A549 (cell line): ENCODE results near the gene CSF3R. TPM values are rescaled to one million over a fixed set of nuclear protein-coding genes. Genes with fewer than 3 reads are reported as not detected.

Experiments
- ATAC-seq, 2 experiments: fragments of 200-7000 bp in 1 of 2; fragments of >200 bp in 1 of 2; cut with Nextera tagmentation in 1 of 2; cut with Tn5 transposase in 1 of 2; 3 replicates each; pipeline versions ENCODE4 v1.8.0 to v1.9.1; 2018 to 2020; ENCODE audit warnings: mild to moderate bottlenecking in 1 of 2, moderate library complexity in 1 of 2
- CTCF ChIA-PET: fragments of 300-600 bp; sonication (Branson Sonifier 250); formaldehyde crosslinking; extraction: SDS; loops from one replicate; lab custom pipeline; 2021; ENCODE audit warnings: antibody characterized with exemption, inconsistent platforms; lab: Yijun Ruan, JAX
- POLR2A ChIA-PET: fragments of 350-600 bp; formaldehyde crosslinking; extraction: SDS; loops from one replicate; lab custom pipeline; 2021; ENCODE audit warnings: antibody characterized with exemption, inconsistent platforms; lab: Yijun Ruan, JAX
- DNase-seq, 2 experiments: peaks; one replicate each; pipeline versions ENCODE4 v3.0.0 to v3.0.0-alpha.2; 2011 to 2016; ENCODE audit warnings: low read depth in 1 of 2, low spot score in 1 of 2
- FAIRE-seq: peaks from 2 replicates; lab custom pipeline; 2011; peaks lifted over from hg19 to GRCh38; lab: Jason Lieb, UNC
- H3K27ac ChIP-seq, 2 experiments: fragments of >200 bp; sonication (Bioruptor Twin); formaldehyde crosslinking; 3 replicates each; pipeline ENCODE4 v1.5.1; 2016 to 2017
- H3K4me1 ChIP-seq: fragments of >200 bp; sonication (Bioruptor Twin); formaldehyde crosslinking; 3 replicates; pipeline ENCODE4 v1.6.1; 2016
- H3K4me2 ChIP-seq: fragments of >200 bp; sonication (Bioruptor Twin); formaldehyde crosslinking; 3 replicates; pipeline ENCODE4 v1.6.1; 2016
- H3K4me3 ChIP-seq: fragments of >200 bp; sonication (Bioruptor Twin); formaldehyde crosslinking; 3 replicates; pipeline ENCODE4 v1.5.1; 2016
- H3K9me3 ChIP-seq: fragments of >200 bp; sonication (Bioruptor Twin); formaldehyde crosslinking; 3 replicates; pipeline ENCODE4 v1.6.1; 2016
- BHLHE40 ChIP-seq: IDR thresholded peaks from 2 replicates; pipeline ENCODE4 v1.6.1; 2012; ENCODE audit warnings: low read depth, low read length, inconsistent platforms
- CBX2 ChIP-seq: fragments of 200-600 bp; sonication (generic); IDR thresholded peaks from 2 replicates; pipeline ENCODE4 v1.6.1; 2016; ENCODE audit warnings: low read depth, mild to moderate bottlenecking, borderline replicate concordance
- CEBPB ChIP-seq, 2 experiments: fragments of >200 bp in 1 of 2; sonication (Bioruptor Twin) in 1 of 2; formaldehyde crosslinking in 1 of 2; IDR thresholded peaks; 2 replicates each; pipeline ENCODE4 v1.6.1; 2012 to 2016
- CHD4 ChIP-seq: fragments of 200-600 bp; sonication (generic); IDR thresholded peaks from 2 replicates; pipeline ENCODE4 v1.6.1; 2016; ENCODE audit warnings: antibody characterized with exemption, mild to moderate bottlenecking, borderline replicate concordance
- EHF ChIP-seq: fragments of 250-450 bp; sonication (Bioruptor Pico); IDR thresholded peaks from 2 replicates; pipeline ENCODE4 v1.5.0; 2020; ENCODE audit warnings: mild to moderate bottlenecking
- EHMT2 ChIP-seq: fragments of 200-600 bp; sonication (generic); IDR thresholded peaks from 2 replicates; pipeline ENCODE4 v1.6.1; 2016; ENCODE audit warnings: antibody characterized with exemption, low read depth, mild to moderate bottlenecking, moderate library complexity
- EP300 ChIP-seq, 2 experiments: fragments of >200 bp; sonication (Bioruptor Twin); formaldehyde crosslinking; IDR thresholded peaks; 2 replicates in 1 of 2; 3 replicates in 1 of 2; pipeline ENCODE4 v1.6.1; 2016 to 2017
- GATA3 ChIP-seq: IDR thresholded peaks from 2 replicates; pipeline ENCODE4 v1.6.1; 2012; ENCODE audit warnings: borderline replicate concordance
- HDAC2 ChIP-seq: fragments of 200-600 bp; sonication (generic); IDR thresholded peaks from 2 replicates; pipeline ENCODE4 v1.6.1; 2016
- HEYL ChIP-seq: fragments of 250-450 bp; sonication (Bioruptor Pico); IDR thresholded peaks from 2 replicates; pipeline ENCODE4 v1.8.0; 2021; ENCODE audit warnings: mild to moderate bottlenecking, moderate library complexity
- JUN ChIP-seq, 2 experiments: fragments of >200 bp; sonication (Bioruptor Twin); formaldehyde crosslinking; IDR thresholded peaks; 2 replicates in 1 of 2; 3 replicates in 1 of 2; pipeline ENCODE4 v1.6.1; 2016 to 2017
- KDM1A ChIP-seq: fragments of 200-600 bp; sonication (generic); IDR thresholded peaks from 2 replicates; pipeline ENCODE4 v1.6.1; 2016; ENCODE audit warnings: low read depth, mild to moderate bottlenecking
- KDM5A ChIP-seq: fragments of 200-600 bp; sonication (generic); IDR thresholded peaks from 2 replicates; pipeline ENCODE4 v1.6.1; 2016; ENCODE audit warnings: antibody characterized with exemption, mild to moderate bottlenecking
- NPAS2 ChIP-seq: fragments of 250-450 bp; sonication (Bioruptor Pico); IDR thresholded peaks from 2 replicates; pipeline ENCODE4 v1.8.0; 2022; ENCODE audit warnings: mild to moderate bottlenecking, moderate library complexity, borderline replicate concordance
- PHF8 ChIP-seq: fragments of 200-600 bp; sonication (generic); IDR thresholded peaks from 2 replicates; pipeline ENCODE4 v1.6.1; 2016; ENCODE audit warnings: low read depth, mild to moderate bottlenecking, antibody characterized with exemption, moderate library complexity, borderline replicate concordance
- POLR2AphosphoS2 ChIP-seq: conservative IDR thresholded peaks from 2 replicates; pipeline ENCODE4 v1.6.1; 2012; ENCODE audit warnings: low read length, improper control_type of control experiment, inconsistent platforms
- RAD21 ChIP-seq, 2 experiments: fragments of >200 bp in 1 of 2; sonication (Bioruptor Twin) in 1 of 2; formaldehyde crosslinking in 1 of 2; IDR thresholded peaks in 1 of 2; conservative IDR thresholded peaks in 1 of 2; 2 replicates in 1 of 2; 3 replicates in 1 of 2; pipeline ENCODE4 v1.6.1; 2012 to 2018; ENCODE audit warnings: inconsistent platforms in 1 of 2
- RARB ChIP-seq: fragments of 250-450 bp; sonication (Bioruptor Pico); IDR thresholded peaks from 2 replicates; pipeline ENCODE4 v1.8.0; 2021; ENCODE audit warnings: mild to moderate bottlenecking, moderate library complexity
- RCOR1 ChIP-seq: fragments of 150-350 bp; IDR thresholded peaks from 2 replicates; pipeline ENCODE4 v1.6.1; 2014; ENCODE audit warnings: antibody characterized with exemption, low read length, low read depth
- RFX5 ChIP-seq: fragments of 450-650 bp; IDR thresholded peaks from 2 replicates; pipeline ENCODE4 v1.7.1; 2014; ENCODE audit warnings: antibody characterized with exemption, mild to moderate bottlenecking, moderate library complexity
- SMC3 ChIP-seq: fragments of >200 bp; sonication (Bioruptor Twin); formaldehyde crosslinking; IDR thresholded peaks from 3 replicates; pipeline ENCODE4 v1.6.1; 2018; ENCODE audit warnings: inconsistent platforms
- SREBF2 ChIP-seq: fragments of 450-650 bp; IDR thresholded peaks from 2 replicates; pipeline ENCODE4 v1.6.1; 2014; ENCODE audit warnings: mild to moderate bottlenecking, moderate library complexity
- ZC3H11A ChIP-seq: fragments of 450-650 bp; IDR thresholded peaks from 2 replicates; pipeline ENCODE4 v1.6.1; 2014; ENCODE audit warnings: antibody characterized with exemption, mild to moderate bottlenecking
- ZSCAN20 ChIP-seq: fragments of 250-450 bp; sonication (Bioruptor Pico); IDR thresholded peaks from 2 replicates; pipeline ENCODE4 v1.8.0; 2022; ENCODE audit warnings: mild to moderate bottlenecking, moderate library complexity
- WGBS: methylation state at CpG from one replicate; pipeline ENCODE4 v1.1.6; 2017; ENCODE audit errors: missing lambda C conversion rate; 5-methylcytosine and 5-hydroxymethylcytosine counted together
- polyA plus RNA-seq, 4 experiments: library from polyadenylated mRNA; depleted of rRNA in 3 of 4; stranded (reverse); fragments of >200 nt; fragmentation: RNase III in 1 of 4; extraction: RNeasy Plus Mini Kit Qiagen cat#74134 plus additional on column Dnase treatment in 1 of 4; gene quantifications; 2 replicates in 3 of 4; 3 replicates in 1 of 4; pipeline ENCODE4 v1.2.3, GENCODE V29; 2011 to 2017
- TF ChIP-seq, protein P1 (sequence below): fragments of >200 bp; sonication (Bioruptor Twin); formaldehyde crosslinking; IDR thresholded peaks from 3 replicates; pipeline ENCODE4 v1.6.1; 2016
- TF ChIP-seq, protein P2 (sequence below): fragments of >200 bp; sonication (Bioruptor Twin); formaldehyde crosslinking; IDR thresholded peaks from 2 replicates; pipeline ENCODE4 v1.6.1; 2016
- TF ChIP-seq, protein P3 (sequence below): fragments of 250-450 bp; sonication (Bioruptor Pico); IDR thresholded peaks from 2 replicates; pipeline ENCODE4 v1.5.0; 2021; ENCODE audit warnings: mild to moderate bottlenecking, moderate library complexity, borderline replicate concordance
- TF ChIP-seq, protein P4 (sequence below): IDR thresholded peaks from 2 replicates; pipeline ENCODE4 v1.6.1; 2012
- TF ChIP-seq, protein P5 (sequence below): fragments of >200 bp; sonication (Bioruptor Twin); formaldehyde crosslinking; IDR thresholded peaks from 3 replicates; pipeline ENCODE4 v1.5.1; 2016

CSF3R gene
- polyA plus RNA-seq, 2 of the 4 experiments (the other 2 are of a cell fraction) = not detected

DNA sequence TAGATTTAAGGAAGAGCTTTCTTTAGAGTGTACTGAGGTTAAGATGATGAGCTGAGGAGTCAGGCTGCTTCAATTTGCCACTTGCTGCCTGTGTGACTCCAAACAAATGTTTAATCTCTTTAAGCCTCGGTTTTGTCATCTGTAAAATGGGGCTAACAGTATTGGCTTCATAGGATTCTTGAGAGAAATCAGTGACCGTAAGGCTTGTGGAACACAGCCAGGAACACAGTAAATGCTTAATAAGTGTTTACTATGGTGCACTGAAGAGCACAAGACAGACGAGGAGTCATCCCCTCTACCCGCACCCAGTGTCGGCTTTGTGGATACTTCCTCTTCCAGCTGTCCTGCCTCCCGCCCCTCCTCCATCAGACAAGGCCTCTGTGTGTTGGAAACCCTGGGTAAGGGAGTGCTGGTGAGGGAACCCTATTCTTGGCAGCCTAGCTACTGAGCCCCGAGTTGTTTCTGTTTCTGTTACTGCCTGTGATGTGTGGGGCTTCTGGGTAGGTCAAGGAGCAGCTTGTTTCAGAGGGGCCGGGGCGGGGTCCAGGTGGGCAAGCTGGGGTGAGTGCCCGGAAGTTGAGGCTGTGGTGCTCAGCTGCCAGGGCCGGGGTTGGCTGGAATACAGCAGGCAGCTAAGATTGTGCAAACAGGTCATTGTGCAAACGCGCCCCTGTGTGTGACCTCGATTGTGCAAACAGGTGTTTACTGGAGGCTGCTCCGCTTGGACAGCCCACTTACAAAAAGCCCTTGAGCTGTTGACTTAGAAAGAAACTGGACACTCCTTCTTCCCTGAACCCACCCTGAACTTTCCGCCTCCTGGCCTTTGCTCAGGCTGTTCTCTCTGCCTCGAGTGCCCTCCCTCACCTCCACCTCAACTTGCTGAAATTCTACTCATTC lies 4.0 kb upstream of the CSF3R start:
- no peaks in the 10 kb centered on the region for H3K9me3 ChIP-seq
- ATAC-seq = peak; percentile 88 to 89
- TF ChIP-seq, protein P1, sequence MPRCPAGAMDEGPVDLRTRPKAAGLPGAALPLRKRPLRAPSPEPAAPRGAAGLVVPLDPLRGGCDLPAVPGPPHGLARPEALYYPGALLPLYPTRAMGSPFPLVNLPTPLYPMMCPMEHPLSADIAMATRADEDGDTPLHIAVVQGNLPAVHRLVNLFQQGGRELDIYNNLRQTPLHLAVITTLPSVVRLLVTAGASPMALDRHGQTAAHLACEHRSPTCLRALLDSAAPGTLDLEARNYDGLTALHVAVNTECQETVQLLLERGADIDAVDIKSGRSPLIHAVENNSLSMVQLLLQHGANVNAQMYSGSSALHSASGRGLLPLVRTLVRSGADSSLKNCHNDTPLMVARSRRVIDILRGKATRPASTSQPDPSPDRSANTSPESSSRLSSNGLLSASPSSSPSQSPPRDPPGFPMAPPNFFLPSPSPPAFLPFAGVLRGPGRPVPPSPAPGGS = 0 out of 3 replicates have a peak, but pooled peaks have one; percentile 72
- peak; percentile 37 to 43; a peak in 2 of 5 replicates for TF ChIP-seq EP300 (IDR thresholded peaks at IDR 0.05)
- TF ChIP-seq, protein P2, sequence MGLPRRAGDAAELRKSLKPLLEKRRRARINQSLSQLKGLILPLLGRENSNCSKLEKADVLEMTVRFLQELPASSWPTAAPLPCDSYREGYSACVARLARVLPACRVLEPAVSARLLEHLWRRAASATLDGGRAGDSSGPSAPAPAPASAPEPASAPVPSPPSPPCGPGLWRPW = peak; percentile 97
- TF ChIP-seq SMC3 = peak; percentile 12; the same call in 1 of the 3 replicates
- TF ChIP-seq JUN (IDR thresholded peaks at IDR 0.05) = peak; percentile 72 to 74; a peak in 4 of 5 replicates
- no peak for TF ChIP-seq CBX2
- TF ChIP-seq KDM1A = peak; percentile 98
- peak; percentile 49; the same call in 1 of the 2 replicates for TF ChIP-seq GATA3
- peak; percentile 89 for TF ChIP-seq RARB (CRISPR knock-in tag)
- TF ChIP-seq, protein P3, sequence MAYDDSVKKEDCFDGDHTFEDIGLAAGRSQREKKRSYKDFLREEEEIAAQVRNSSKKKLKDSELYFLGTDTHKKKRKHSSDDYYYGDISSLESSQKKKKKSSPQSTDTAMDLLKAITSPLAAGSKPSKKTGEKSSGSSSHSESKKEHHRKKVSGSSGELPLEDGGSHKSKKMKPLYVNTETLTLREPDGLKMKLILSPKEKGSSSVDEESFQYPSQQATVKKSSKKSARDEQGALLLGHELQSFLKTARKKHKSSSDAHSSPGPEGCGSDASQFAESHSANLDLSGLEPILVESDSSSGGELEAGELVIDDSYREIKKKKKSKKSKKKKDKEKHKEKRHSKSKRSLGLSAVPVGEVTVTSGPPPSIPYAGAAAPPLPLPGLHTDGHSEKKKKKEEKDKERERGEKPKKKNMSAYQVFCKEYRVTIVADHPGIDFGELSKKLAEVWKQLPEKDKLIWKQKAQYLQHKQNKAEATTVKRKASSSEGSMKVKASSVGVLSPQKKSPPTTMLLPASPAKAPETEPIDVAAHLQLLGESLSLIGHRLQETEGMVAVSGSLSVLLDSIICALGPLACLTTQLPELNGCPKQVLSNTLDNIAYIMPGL (CRISPR knock-in tag) = no peak
- TF ChIP-seq BHLHE40 = no peak
- TF ChIP-seq CHD4 = peak; percentile 99
- peak; percentile 59; the same call in 1 of the 2 replicates for TF ChIP-seq ZSCAN20 (CRISPR knock-in tag)
- TF ChIP-seq HDAC2 = peak; percentile 98
- peak; percentile 98 to 99 for TF ChIP-seq CEBPB (IDR thresholded peaks at IDR 0.05)
- TF ChIP-seq RCOR1 = peak; percentile 46; the same call in 1 of the 2 replicates
- TF ChIP-seq, protein P4, sequence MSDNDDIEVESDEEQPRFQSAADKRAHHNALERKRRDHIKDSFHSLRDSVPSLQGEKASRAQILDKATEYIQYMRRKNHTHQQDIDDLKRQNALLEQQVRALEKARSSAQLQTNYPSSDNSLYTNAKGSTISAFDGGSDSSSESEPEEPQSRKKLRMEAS = no peak
- H3K4me1 ChIP-seq = peaks cover 21% of the 10 kb centered on the region
- CTCF ChIA-PET = interaction anchor here (1.6 kb wide), 1 partner anchor 30 kb away, joined by 9 read pairs; no protein-coding TSS in a partner anchor
- 9% methylated on average over 12 of the region's 17 CpGs for WGBS
- no peak overlapping the region for H3K4me3 ChIP-seq
- peak; percentile 28 to 93 for DNase-seq
- peak overlapping the region; percentile 74 for H3K4me2 ChIP-seq
- peak overlapping the region; percentile 81 to 84 for H3K27ac ChIP-seq
- no peak for FAIRE-seq
- POLR2A ChIA-PET = interaction anchor here (1.4 to 2.6 kb wide), 2 partner anchors 23 to 36 kb away, joined by 5 to 12 read pairs; partner anchors contain the start of gene MRPS15

DNA sequence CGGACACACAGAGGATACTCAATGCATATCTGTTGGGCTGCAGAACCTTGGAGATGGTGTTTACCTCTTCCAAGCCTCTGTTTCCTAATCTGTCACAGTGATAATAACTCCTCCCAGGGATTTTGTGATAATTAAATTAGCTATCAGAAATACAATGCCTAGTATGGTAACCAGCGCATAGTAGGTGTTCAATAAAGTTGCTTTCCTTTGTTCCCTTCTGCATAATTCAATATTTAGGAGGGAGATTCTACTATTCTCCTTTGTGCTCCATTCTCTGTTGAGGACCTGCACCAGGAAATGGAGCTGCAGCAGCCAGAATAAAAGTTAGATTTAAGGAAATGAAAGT lies 3.4 kb upstream of the CSF3R start:
- ChIA-PET CTCF (interaction anchor here (1.6 kb wide), 1 partner anchor 31 kb away, joined by 9 read pairs; no protein-coding TSS in a partner anchor), POLR2A (interaction anchor here (2.6 kb wide), 1 partner anchor 22 kb away, joined by 12 read pairs; the partner anchor contains the start of gene MRPS15)
- peaks cover 21% of the 10 kb centered on the region for H3K4me1 ChIP-seq
- WGBS = 94% methylated on average over 2 of the region's 2 CpGs
- H3K4me3 ChIP-seq = no peak overlapping the region
- TF ChIP-seq EHMT2 (no peak), EHF (CRISPR knock-in tag) (no peak), HEYL (no peak), RARB (CRISPR knock-in tag) (no peak), RAD21 (conservative IDR thresholded peaks at IDR 0.05 in 1 of 2, IDR thresholded peaks at IDR 0.05 in 1 of 2) (no peak), JUN (IDR thresholded peaks at IDR 0.05) (no peak), KDM5A (no peak), SREBF2 (no peak), POLR2AphosphoS2 (no peak), EP300 (IDR thresholded peaks at IDR 0.05) (no peak), RCOR1 (no peak), GATA3 (no peak), ZC3H11A (no peak), PHF8 (no peak), RFX5 (no peak), NPAS2 (CRISPR knock-in tag) (no peak)
- TF ChIP-seq, protein P5, sequence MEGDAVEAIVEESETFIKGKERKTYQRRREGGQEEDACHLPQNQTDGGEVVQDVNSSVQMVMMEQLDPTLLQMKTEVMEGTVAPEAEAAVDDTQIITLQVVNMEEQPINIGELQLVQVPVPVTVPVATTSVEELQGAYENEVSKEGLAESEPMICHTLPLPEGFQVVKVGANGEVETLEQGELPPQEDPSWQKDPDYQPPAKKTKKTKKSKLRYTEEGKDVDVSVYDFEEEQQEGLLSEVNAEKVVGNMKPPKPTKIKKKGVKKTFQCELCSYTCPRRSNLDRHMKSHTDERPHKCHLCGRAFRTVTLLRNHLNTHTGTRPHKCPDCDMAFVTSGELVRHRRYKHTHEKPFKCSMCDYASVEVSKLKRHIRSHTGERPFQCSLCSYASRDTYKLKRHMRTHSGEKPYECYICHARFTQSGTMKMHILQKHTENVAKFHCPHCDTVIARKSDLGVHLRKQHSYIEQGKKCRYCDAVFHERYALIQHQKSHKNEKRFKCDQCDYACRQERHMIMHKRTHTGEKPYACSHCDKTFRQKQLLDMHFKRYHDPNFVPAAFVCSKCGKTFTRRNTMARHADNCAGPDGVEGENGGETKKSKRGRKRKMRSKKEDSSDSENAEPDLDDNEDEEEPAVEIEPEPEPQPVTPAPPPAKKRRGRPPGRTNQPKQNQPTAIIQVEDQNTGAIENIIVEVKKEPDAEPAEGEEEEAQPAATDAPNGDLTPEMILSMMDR = no peak
- H3K4me2 ChIP-seq = peak overlapping the region; percentile 74
- no peak for DNase-seq
- no peaks in the 10 kb centered on the region for H3K9me3 ChIP-seq
- ATAC-seq = no peak
- no peak for FAIRE-seq
- peak overlapping the region; percentile 81 to 84 for H3K27ac ChIP-seq
